Stimulated activated CD4-positive, alpha-beta T cell treated with anti-CD3 and anti-CD28 coated beads, Interleukin-12 subunit alpha, Interleukin-12 subunit beta, amount 100 ng/mL, for 24 hours (primary cell): ENCODE data around the gene LILRA2.
"Not testable (repeated sequence)": the region's sequence is repeated elsewhere in the genome, so short reads cannot be mapped to it uniquely, and the experiment has no call there.

Experiments used
- DNase-seq, 2 experiments: peaks; one replicate each; pipeline ENCODE4 v3.0.0-alpha.2; 2020; ENCODE audit warnings: low read depth in 2 of 2

Gene LILRA2

GRCh38 chr19:54609356-54609791 lies 35.8 kb downstream of the LILRA2 start:
- DNase-seq: no peak

GRCh38 chr19:54612428-54612827 lies 38.8 kb downstream of the LILRA2 start:
- no peak for DNase-seq

GRCh38 chr19:54614726-54615125 lies 41.1 kb downstream of the LILRA2 start:
- no peak for DNase-seq

- DNase-seq: no peak
Observed at GRCh38 chr19:54616057-54616456, 42.5 kb downstream of the LILRA2 start.

GRCh38 chr19:54616821-54617560 lies 43.4 kb downstream of the LILRA2 start:
- no peak for DNase-seq

- no peak for DNase-seq
Observed at GRCh38 chr19:54620464-54620863, 46.9 kb downstream of the LILRA2 start.

- no peak for DNase-seq
Observed at GRCh38 chr19:54622431-54622830, 48.8 kb downstream of the LILRA2 start.

- DNase-seq: not testable (repeated sequence)
Observed at GRCh38 chr19:54624234-54624633, 50.6 kb downstream of the LILRA2 start.

GRCh38 chr19:54624934-54625730 lies 51.5 kb downstream of the LILRA2 start:
- not testable (repeated sequence) for DNase-seq

- DNase-seq: no peak
Observed at GRCh38 chr19:54626757-54627156, 53.2 kb downstream of the LILRA2 start.

GRCh38 chr19:54627912-54628311 lies 54.3 kb downstream of the LILRA2 start:
- DNase-seq: not testable (repeated sequence)

- not testable (repeated sequence) for DNase-seq
Observed at GRCh38 chr19:54630262-54630661, 56.7 kb downstream of the LILRA2 start, which contains the start of gene LILRB1. Gene LILRB1 (plus strand): TSS chr19:54630484. CDS start chr19:54631074, 590 bp downstream.

- DNase-seq: no peak
Observed at GRCh38 chr19:54630782-54631181, 57.2 kb downstream of the LILRA2 start.

- not testable (repeated sequence) for DNase-seq
Observed at GRCh38 chr19:54631489-54632337, 58.1 kb downstream of the LILRA2 start.

- not testable (repeated sequence) for DNase-seq
Observed at GRCh38 chr19:54632517-54632916, 58.9 kb downstream of the LILRA2 start.

GRCh38 chr19:54633401-54633800 lies 59.8 kb downstream of the LILRA2 start:
- no peak for DNase-seq

GRCh38 chr19:54636081-54636480 lies 62.5 kb downstream of the LILRA2 start:
- not testable (repeated sequence) for DNase-seq

GRCh38 chr19:54638683-54639082 lies 65.1 kb downstream of the LILRA2 start:
- DNase-seq: no peak
